ENCODE measurements around the gene SLC4A7.

GRCh38 chr3:27358372-27358771 lies 125.8 kb downstream of the SLC4A7 start:
- TF ChIP-seq MAZ (CRISPR knock-in tag; conservative IDR thresholded peaks at IDR 0.05 in 1 of 2, IDR thresholded peaks at IDR 0.05 in 1 of 2) (no peak), EP400 (IDR thresholded peaks at IDR 0.05) (no peak), MCM2 (IDR thresholded peaks at IDR 0.05; ENCODE audit: low read depth) (no peak)
